Measurements from ENCODE around the gene PAFAH1B2. TPM values are rescaled to one million over a fixed set of nuclear protein-coding genes. Genes with fewer than 3 reads are reported as not detected.
"Not testable (repeated sequence)": the region's sequence is repeated elsewhere in the genome, so short reads cannot be mapped to it uniquely, and the experiment has no call there.

The PAFAH1B2 gene
- total RNA-seq, result 110 TPM

- Histone ChIP-seq H3K9me3 (ENCODE audit: low read depth, low read length) (no peaks in the 10 kb centered on the region), H3K27me3 (ENCODE audit: insufficient read depth, low read length) (no peaks in the 10 kb centered on the region), H3K4me1 (ENCODE audit: insufficient read depth, low read length) (peaks cover 34% of the 10 kb centered on the region), H3K4me3 (ENCODE audit: low read length) (peak within 1 kb of the TSS; percentile 72)
These were observed at the start of gene PAFAH1B2 for GRCh38 chr11:117143871-117144476. PAFAH1B2 (plus strand) TSS chr11:117144287; CDS start chr11:117152448, 8,161 bp downstream.

- peaks cover 57% of the 10 kb centered on the region for H3K4me1 ChIP-seq (ENCODE audit: insufficient read depth, low read length)
- no peak overlapping the region for H3K4me3 ChIP-seq (ENCODE audit: low read length)
These were observed 49.3 kb upstream of the PAFAH1B2 start for GRCh38 chr11:117094776-117095175.

GRCh38 chr11:117095284-117096161 lies 48.6 kb upstream of the PAFAH1B2 start:
- Histone ChIP-seq H3K4me3 (ENCODE audit: low read length) (no peak overlapping the region), H3K27me3 (ENCODE audit: insufficient read depth, low read length) (no peaks in the 10 kb centered on the region), H3K9me3 (ENCODE audit: low read depth, low read length) (no peaks in the 10 kb centered on the region), H3K4me1 (ENCODE audit: insufficient read depth, low read length) (peaks cover 57% of the 10 kb centered on the region)

More at GRCh38 chr11:117094776-117095175, 49.3 kb upstream of the PAFAH1B2 start:
- no peaks in the 10 kb centered on the region for H3K9me3 ChIP-seq (ENCODE audit: low read depth, low read length)
- H3K27me3 ChIP-seq (ENCODE audit: insufficient read depth, low read length), result no peaks in the 10 kb centered on the region

GRCh38 chr11:117096201-117096991 lies 47.7 kb upstream of the PAFAH1B2 start:
- Histone ChIP-seq H3K9me3 (ENCODE audit: low read depth, low read length) (no peaks in the 10 kb centered on the region), H3K27me3 (ENCODE audit: insufficient read depth, low read length) (no peaks in the 10 kb centered on the region), H3K4me1 (ENCODE audit: insufficient read depth, low read length) (peaks cover 57% of the 10 kb centered on the region), H3K4me3 (ENCODE audit: low read length) (peak overlapping the region; percentile 70)

GRCh38 chr11:117097014-117097388 lies 47.1 kb upstream of the PAFAH1B2 start:
- Histone ChIP-seq H3K4me3 (ENCODE audit: low read length) (peak overlapping the region; percentile 70), H3K27me3 (ENCODE audit: insufficient read depth, low read length) (no peaks in the 10 kb centered on the region), H3K9me3 (ENCODE audit: low read depth, low read length) (no peaks in the 10 kb centered on the region), H3K4me1 (ENCODE audit: insufficient read depth, low read length) (peaks cover 57% of the 10 kb centered on the region)

GRCh38 chr11:117097389-117098268 lies 46.5 kb upstream of the PAFAH1B2 start:
- H3K4me1 ChIP-seq (ENCODE audit: insufficient read depth, low read length), result peaks cover 54% of the 10 kb centered on the region

GRCh38 chr11:117098269-117099232 lies 45.5 kb upstream of the PAFAH1B2 start, which contains the start of gene SIK3:
SIK3 (minus strand) TSS chr11:117098428; CDS start chr11:117098415, 13 bp downstream.
- no peaks in the 10 kb centered on the region for H3K27me3 ChIP-seq (ENCODE audit: insufficient read depth, low read length)
- no peaks in the 10 kb centered on the region for H3K9me3 ChIP-seq (ENCODE audit: low read depth, low read length)
- peak within 1 kb of the TSS; percentile 70 for H3K4me3 ChIP-seq (ENCODE audit: low read length)
- peaks cover 45% of the 10 kb centered on the region for H3K4me1 ChIP-seq (ENCODE audit: insufficient read depth, low read length)

More at GRCh38 chr11:117097389-117098268, 46.5 kb upstream of the PAFAH1B2 start:
- no peaks in the 10 kb centered on the region for H3K9me3 ChIP-seq (ENCODE audit: low read depth, low read length)
- peak overlapping the region; percentile 70 for H3K4me3 ChIP-seq (ENCODE audit: low read length)
- no peaks in the 10 kb centered on the region for H3K27me3 ChIP-seq (ENCODE audit: insufficient read depth, low read length)

GRCh38 chr11:117099696-117100095 lies 44.4 kb upstream of the PAFAH1B2 start:
- Histone ChIP-seq H3K4me1 (ENCODE audit: insufficient read depth, low read length) (peaks cover 33% of the 10 kb centered on the region), H3K4me3 (ENCODE audit: low read length) (no peak overlapping the region), H3K9me3 (ENCODE audit: low read depth, low read length) (no peaks in the 10 kb centered on the region), H3K27me3 (ENCODE audit: insufficient read depth, low read length) (no peaks in the 10 kb centered on the region)

GRCh38 chr11:117100556-117100955 lies 43.5 kb upstream of the PAFAH1B2 start:
- Histone ChIP-seq H3K4me1 (ENCODE audit: insufficient read depth, low read length) (peaks cover 25% of the 10 kb centered on the region), H3K4me3 (ENCODE audit: low read length) (no peak overlapping the region), H3K27me3 (ENCODE audit: insufficient read depth, low read length) (no peaks in the 10 kb centered on the region), H3K9me3 (ENCODE audit: low read depth, low read length) (no peaks in the 10 kb centered on the region)

- Histone ChIP-seq H3K9me3 (ENCODE audit: low read depth, low read length) (no peaks in the 10 kb centered on the region), H3K4me1 (ENCODE audit: insufficient read depth, low read length) (no peaks in the 10 kb centered on the region), H3K4me3 (ENCODE audit: low read length) (no peak overlapping the region), H3K27me3 (ENCODE audit: insufficient read depth, low read length) (no peaks in the 10 kb centered on the region)
These were observed 36.1 kb upstream of the PAFAH1B2 start for GRCh38 chr11:117107701-117108590.

- Histone ChIP-seq H3K9me3 (ENCODE audit: low read depth, low read length) (no peaks in the 10 kb centered on the region), H3K27me3 (ENCODE audit: insufficient read depth, low read length) (no peaks in the 10 kb centered on the region), H3K4me3 (ENCODE audit: low read length) (no peak overlapping the region), H3K4me1 (ENCODE audit: insufficient read depth, low read length) (no peaks in the 10 kb centered on the region)
These were observed 33.7 kb upstream of the PAFAH1B2 start for GRCh38 chr11:117110294-117110950.

- not testable (repeated sequence) for H3K4me1 ChIP-seq (ENCODE audit: insufficient read depth, low read length); H3K27me3 ChIP-seq (ENCODE audit: insufficient read depth, low read length); H3K9me3 ChIP-seq (ENCODE audit: low read depth, low read length); H3K4me3 ChIP-seq (ENCODE audit: low read length)
These were observed 31.6 kb upstream of the PAFAH1B2 start for GRCh38 chr11:117112497-117112896.

All from mononuclear cell (primary cell).